IMR-90 (cell line): ENCODE measurements around the gene DLX2. TPM values are rescaled to one million over a fixed set of nuclear protein-coding genes. Genes with fewer than 3 reads are reported as not detected.
A peak's percentile ranks its signal among the peaks of the same experiment; 100 is the strongest.

Source experiments
- ATAC-seq: fragments of 200-7000 bp; cut with Tn5 transposase; 2 replicates; pipeline ENCODE4 v1.9.1; 2020; ENCODE audit warnings: low read depth, mild to moderate bottlenecking, moderate library complexity
- BruUV-seq: library from RNA; stranded (reverse); fragments of 400-500 nt; replicated peaks from 2 replicates; lab custom pipeline; 2021; lab: Mats Ljungman, UMichigan
- CTCF ChIA-PET: fragments of 300-600 bp; formaldehyde crosslinking; extraction: SDS; loops from one replicate; lab custom pipeline; 2021; ENCODE audit warnings: antibody characterized with exemption; lab: Yijun Ruan, JAX
- POLR2A ChIA-PET: fragments of 300-600 bp; sonication (Branson Sonifier 250); formaldehyde crosslinking; loops from one replicate; lab custom pipeline; 2022; ENCODE audit warnings: antibody characterized with exemption; ENCODE audit not compliant: unreplicated experiment; lab: Charles Lee
- DNase-seq: peaks from one replicate; pipeline ENCODE4 v3.0.0; 2013
- H2AFZ ChIP-seq: replicated peaks from 2 replicates; pipeline ENCODE3; 2013; ENCODE audit warnings: low read length, mild to moderate bottlenecking; ENCODE audit not compliant: poor library complexity
- H2AK5ac ChIP-seq: 2 replicates; pipeline ENCODE4 v1.6.1; 2013; ENCODE audit warnings: low read depth, low read length, inconsistent platforms
- H2AK9ac ChIP-seq: replicated peaks from 2 replicates; pipeline ENCODE3; 2013; ENCODE audit warnings: mild to moderate bottlenecking, low read depth, low read length, moderate library complexity; ENCODE audit not compliant: poor library complexity
- H2BK120ac ChIP-seq: 2 replicates; pipeline ENCODE4 v1.6.1; 2013; ENCODE audit warnings: low read depth, low read length, inconsistent platforms
- H2BK15ac ChIP-seq: 3 replicates; pipeline ENCODE4 v1.6.1; 2013; ENCODE audit warnings: low read depth, low read length, inconsistent platforms
- H2BK20ac ChIP-seq: 2 replicates; pipeline ENCODE4 v1.6.1; 2013; ENCODE audit warnings: low read depth, mild to moderate bottlenecking, inconsistent platforms, low read length, moderate library complexity
- H2BK5ac ChIP-seq: 2 replicates; pipeline ENCODE4 v1.6.1; 2013; ENCODE audit warnings: mild to moderate bottlenecking, low read depth, low read length, inconsistent platforms; ENCODE audit not compliant: poor library complexity, severe bottlenecking
- H3K14ac ChIP-seq: replicated peaks from 2 replicates; pipeline ENCODE4 v1.6.1; 2013; ENCODE audit warnings: low read depth, low read length, inconsistent platforms
- H3K18ac ChIP-seq: 2 replicates; pipeline ENCODE4 v1.6.1; 2013; ENCODE audit warnings: low read depth, low read length, control low read depth
- H3K23ac ChIP-seq: 2 replicates; pipeline ENCODE4 v1.6.1; 2013; ENCODE audit warnings: low read depth, low read length, inconsistent platforms
- H3K27ac ChIP-seq: 2 replicates; pipeline ENCODE4 v1.5.1; 2013; ENCODE audit warnings: mild to moderate bottlenecking, control low read depth, low read length; ENCODE audit not compliant: insufficient read depth
- H3K27me3 ChIP-seq: 2 replicates; pipeline ENCODE4 v1.6.1; 2013; ENCODE audit warnings: low read length; ENCODE audit not compliant: control insufficient read depth, insufficient read depth
- H3K36me3 ChIP-seq: 2 replicates; pipeline ENCODE4 v1.6.1; 2013; ENCODE audit warnings: low read length, mixed read lengths; ENCODE audit not compliant: control insufficient read depth, insufficient read depth
- H3K4ac ChIP-seq: 2 replicates; pipeline ENCODE4 v1.6.1; 2013; ENCODE audit warnings: low read depth, low read length, inconsistent platforms
- H3K4me1 ChIP-seq: 2 replicates; pipeline ENCODE4 v1.6.1; 2013; ENCODE audit warnings: low read length, mixed read lengths; ENCODE audit not compliant: control insufficient read depth, insufficient read depth
- H3K4me2 ChIP-seq: 2 replicates; pipeline ENCODE4 v1.6.1; 2013; ENCODE audit warnings: low read depth, mild to moderate bottlenecking, control low read depth, low read length, moderate library complexity
- H3K4me3 ChIP-seq: 2 replicates; pipeline ENCODE4 v1.5.1; 2013; ENCODE audit warnings: low read depth, mild to moderate bottlenecking, control low read depth, low read length, moderate library complexity; ENCODE audit not compliant: insufficient read depth
- H3K56ac ChIP-seq: 2 replicates; pipeline ENCODE4 v1.6.1; 2013; ENCODE audit warnings: low read length, inconsistent platforms; ENCODE audit not compliant: insufficient read depth; ENCODE audit errors: extremely low read depth
- H3K79me1 ChIP-seq, 2 experiments: 2 replicates each; pipeline ENCODE4 v1.6.1; 2013; ENCODE audit warnings: low read length in 2 of 2, inconsistent platforms in 1 of 2, low read depth in 1 of 2
- H3K9ac ChIP-seq: 2 replicates; pipeline ENCODE4 v1.6.1; 2013; ENCODE audit warnings: low read depth, low read length, control low read depth
- H3K9me1 ChIP-seq: 2 replicates; pipeline ENCODE4 v1.6.1; 2013; ENCODE audit warnings: low read length, inconsistent platforms; ENCODE audit not compliant: insufficient read depth
- H3K9me3 ChIP-seq: 2 replicates; pipeline ENCODE4 v1.6.1; 2013; ENCODE audit warnings: low read length; ENCODE audit not compliant: control insufficient read depth, insufficient read depth
- H4K20me1 ChIP-seq: 2 replicates; pipeline ENCODE4 v1.6.1; 2013; ENCODE audit warnings: low read length, inconsistent platforms; ENCODE audit not compliant: insufficient read depth
- H4K5ac ChIP-seq: 2 replicates; pipeline ENCODE4 v1.6.1; 2013; ENCODE audit warnings: mild to moderate bottlenecking, low read depth, low read length, control low read depth
- H4K8ac ChIP-seq, 2 experiments: 2 replicates each; pipeline ENCODE4 v1.6.1; 2013; ENCODE audit warnings: low read depth in 2 of 2, low read length in 2 of 2, control low read depth in 1 of 2, inconsistent platforms in 1 of 2
- H4K91ac ChIP-seq: 2 replicates; pipeline ENCODE4 v1.6.1; 2013; ENCODE audit warnings: low read depth, low read length, inconsistent platforms; ENCODE audit not compliant: insufficient read depth
- BHLHE40 ChIP-seq: fragments of 150-350 bp; IDR thresholded peaks from 2 replicates; pipeline ENCODE4 v1.6.1; 2016; ENCODE audit warnings: mild to moderate bottlenecking, low read depth, low read length
- ELK1 ChIP-seq: fragments of 150-350 bp; IDR thresholded peaks from 2 replicates; pipeline ENCODE4 v1.6.1; 2016; ENCODE audit warnings: low read depth, mild to moderate bottlenecking, low read length, moderate library complexity, borderline replicate concordance
- FOS ChIP-seq: fragments of 150-350 bp; IDR thresholded peaks from 2 replicates; pipeline ENCODE4 v1.6.1; 2016; ENCODE audit warnings: low read depth, low read length
- MAFK ChIP-seq: IDR thresholded peaks from 2 replicates; pipeline ENCODE4 v1.6.1; 2012; ENCODE audit warnings: low read depth, low read length, improper control_type of control experiment
- MAZ ChIP-seq: IDR thresholded peaks from 2 replicates; pipeline ENCODE4 v1.6.1; 2012; ENCODE audit warnings: low read depth, mild to moderate bottlenecking, low read length, improper control_type of control experiment, moderate library complexity, borderline replicate concordance
- MXI1 ChIP-seq: IDR thresholded peaks from 2 replicates; pipeline ENCODE4 v1.6.1; 2012; ENCODE audit warnings: low read depth, mild to moderate bottlenecking, low read length, moderate library complexity, borderline replicate concordance
- NFE2L2 ChIP-seq: fragments of 150-350 bp; IDR thresholded peaks from 2 replicates; pipeline ENCODE4 v1.6.1; 2016; ENCODE audit warnings: low read depth, mild to moderate bottlenecking, low read length
- POLR2A ChIP-seq: IDR thresholded peaks from 2 replicates; pipeline ENCODE4 v1.6.1; 2012; ENCODE audit warnings: mild to moderate bottlenecking, low read depth, low read length
- RCOR1 ChIP-seq: IDR thresholded peaks from 2 replicates; pipeline ENCODE4 v1.6.1; 2012; ENCODE audit warnings: mild to moderate bottlenecking, low read length, improper control_type of control experiment; ENCODE audit not compliant: insufficient replicate concordance
- RFX5 ChIP-seq: IDR thresholded peaks from 2 replicates; pipeline ENCODE4 v1.8.0; 2012; ENCODE audit warnings: low read depth, mild to moderate bottlenecking, low read length, moderate library complexity
- SMC3 ChIP-seq: fragments of 150-350 bp; IDR thresholded peaks from 2 replicates; pipeline ENCODE4 v1.6.1; 2016; ENCODE audit warnings: low read depth, mild to moderate bottlenecking, antibody characterized with exemption, low read length, moderate library complexity
- USF2 ChIP-seq: fragments of 150-350 bp; IDR thresholded peaks from 2 replicates; pipeline ENCODE4 v1.6.1; 2017; ENCODE audit warnings: mild to moderate bottlenecking, antibody characterized with exemption, low read length, low read depth
- WGBS, 2 experiments: methylation state at CpG; one replicate each; pipeline versions ENCODE4 v1.1.5 to v1.1.7; 2013; ENCODE audit warnings: missing lambda C conversion rate in 2 of 2; ENCODE audit not compliant: insufficient read length in 1 of 2; ENCODE audit errors: extremely low coverage in 2 of 2; 5-methylcytosine and 5-hydroxymethylcytosine counted together
- dilution Hi-C: fragments of 300-500 bp; cut with HindIII; formaldehyde crosslinking; loops from one replicate; pipeline ENCODE4 v1.14.3; 2018; ENCODE audit warnings: low sequenced_read_pairs; ENCODE audit not compliant: unreplicated experiment
- in situ Hi-C: fragments of 300-500 bp; cut with MboI; formaldehyde crosslinking; loops from 3 replicates; pipeline ENCODE4 v1.14.3; 2019; ENCODE audit warnings: low sequenced_read_pairs, inconsistent platforms, mixed read lengths
- intact Hi-C: fragments of 100-400 bp; cut with micrococcal nuclease; formaldehyde crosslinking; loops from 2 replicates; pipeline ENCODE4 v1.10.0; 2022
- polyA plus RNA-seq, 3 experiments: library from polyadenylated mRNA; depleted of rRNA; stranded (reverse); fragments of >200 nt; gene quantifications; 2 replicates each; pipeline ENCODE4 v1.2.3, GENCODE V29; 2012; ENCODE audit warnings: low replicate concordance in 1 of 3
- total RNA-seq: library from RNA; depleted of rRNA; stranded (reverse); fragments of >200 nt; gene quantifications from 2 replicates; pipeline ENCODE4 v1.2.3, GENCODE V29; 2012

DLX2 gene
- total and polyA plus RNA-seq, 2 of the 4 experiments (the other 2 are of a cell fraction) = 0.38 TPM; not detected in 1

GRCh38 chr2:172147944-172148650 is 45.4 kb upstream of the DLX2 start:
- no peak overlapping the region for H2AK9ac ChIP-seq
- in situ Hi-C loops (no loop called here), dilution Hi-C loops (no loop called here), intact Hi-C loops (no loop called here)
- H3K18ac ChIP-seq = no peak overlapping the region
- peak overlapping the region; percentile 51 for H2AFZ ChIP-seq
- H2BK20ac ChIP-seq = no peak overlapping the region
- no peak overlapping the region for H3K23ac ChIP-seq
- no peaks in the 10 kb centered on the region for H3K9me1 ChIP-seq
- no peaks in the 10 kb centered on the region for H3K4me1 ChIP-seq
- H2AK5ac ChIP-seq = no peak overlapping the region
- H2BK5ac ChIP-seq = no peak overlapping the region
- H4K20me1 ChIP-seq = no peaks in the 10 kb centered on the region
- H4K91ac ChIP-seq = no peak overlapping the region
- DNase-seq (no peak), ATAC-seq (no peak)
- H2BK120ac ChIP-seq = no peak overlapping the region
- H3K9ac ChIP-seq = no peak overlapping the region
- 78% methylated on average over 6 of the region's 11 CpGs; no CpG with 5 or more reads in 1 of the 2 experiments for WGBS, 2 experiments
- H3K4ac ChIP-seq = no peak overlapping the region
- H3K56ac ChIP-seq = no peak overlapping the region
- no peak overlapping the region for H2BK15ac ChIP-seq
- no peak overlapping the region for H3K4me2 ChIP-seq
- CTCF ChIA-PET = interaction anchor here (1.5 kb wide), 1 partner anchor 21 kb away, joined by 3 read pairs; no protein-coding TSS in a partner anchor
- no peak overlapping the region for H3K4me3 ChIP-seq
- H3K27ac ChIP-seq = no peak overlapping the region
- TF ChIP-seq MXI1 (no peak), RCOR1 (no peak), RFX5 (no peak), MAFK (no peak), FOS (no peak), USF2 (no peak), POLR2A (no peak), BHLHE40 (no peak), ELK1 (no peak), SMC3 (no peak), MAZ (no peak), NFE2L2 (no peak)
- no peaks in the 10 kb centered on the region for H3K9me3 ChIP-seq
- no peaks in the 10 kb centered on the region for H3K79me1 ChIP-seq
- H4K5ac ChIP-seq = no peak overlapping the region
- BruUV-seq = no TSS peak
- H3K36me3 ChIP-seq = no peaks in the 10 kb centered on the region
- H4K8ac ChIP-seq = no peak overlapping the region
- peaks cover 34% of the 10 kb centered on the region for H3K27me3 ChIP-seq
- H3K14ac ChIP-seq = no peak overlapping the region
- POLR2A ChIA-PET = interaction anchor here (0.6 kb wide), 1 partner anchor 632 kb away, joined by 4 read pairs; no protein-coding TSS in a partner anchor
